Loucy (cell line): Measurements from ENCODE around the gene EXOC2.

Experiments used
- H2AFZ ChIP-seq: fragments of 200-600 bp; sonication (generic); 2 replicates; pipeline ENCODE4 v1.6.0; 2016; ENCODE audit warnings: antibody characterized with exemption, mild to moderate bottlenecking, low read length, moderate library complexity
- H3F3A ChIP-seq: fragments of 200-600 bp; 2 replicates; pipeline ENCODE4 v1.6.0; 2016; ENCODE audit warnings: antibody characterized with exemption, low read depth, mild to moderate bottlenecking
- H3K27me3 ChIP-seq: fragments of 200-600 bp; sonication (generic); 2 replicates; pipeline ENCODE4 v1.6.1; 2014; ENCODE audit warnings: low read length, mild to moderate bottlenecking; ENCODE audit not compliant: insufficient read depth, poor library complexity, severe bottlenecking
- H3K36me3 ChIP-seq: fragments of 200-600 bp; sonication (generic); 2 replicates; pipeline ENCODE4 v1.6.1; 2016; ENCODE audit warnings: low read length; ENCODE audit not compliant: insufficient read depth
- H3K4me1 ChIP-seq: fragments of 200-600 bp; sonication (generic); 2 replicates; pipeline ENCODE4 v1.5.1; 2014; ENCODE audit warnings: low read length, mild to moderate bottlenecking; ENCODE audit not compliant: insufficient read depth, poor library complexity, severe bottlenecking
- H3K4me2 ChIP-seq: fragments of 200-600 bp; sonication (generic); 2 replicates; pipeline ENCODE4 v1.6.0; 2014; ENCODE audit warnings: antibody characterized with exemption, low read length, low read depth, mild to moderate bottlenecking; ENCODE audit not compliant: poor library complexity, severe bottlenecking
- H3K4me3 ChIP-seq: fragments of 200-600 bp; sonication (generic); 2 replicates; pipeline ENCODE4 v1.5.1; 2014; ENCODE audit warnings: low read length, mild to moderate bottlenecking, mixed read lengths; ENCODE audit not compliant: poor library complexity, severe bottlenecking
- H3K79me2 ChIP-seq: fragments of 200-600 bp; sonication (generic); 2 replicates; pipeline ENCODE4 v1.6.1; 2014; ENCODE audit warnings: low read length; ENCODE audit not compliant: insufficient read depth
- H3K9ac ChIP-seq: fragments of 200-600 bp; sonication (generic); 2 replicates; pipeline ENCODE4 v1.6.0; 2014; ENCODE audit warnings: mild to moderate bottlenecking, low read depth, low read length, moderate library complexity; ENCODE audit not compliant: poor library complexity, severe bottlenecking
- H3K9me2 ChIP-seq: fragments of 200-600 bp; sonication (generic); replicated peaks from 2 replicates; pipeline ENCODE4 v1.6.1; 2016; ENCODE audit warnings: low read depth, low read length, mixed read lengths
- H3K9me3 ChIP-seq: fragments of 200-600 bp; sonication (generic); 2 replicates; pipeline ENCODE4 v1.6.1; 2014; ENCODE audit warnings: mild to moderate bottlenecking, antibody characterized with exemption, low read length, low read depth; ENCODE audit not compliant: insufficient read depth
- H4K20me1 ChIP-seq: fragments of 200-600 bp; sonication (generic); 2 replicates; pipeline ENCODE4 v1.6.0; 2014; ENCODE audit warnings: antibody characterized with exemption, low read length, mild to moderate bottlenecking; ENCODE audit not compliant: insufficient read depth, poor library complexity, severe bottlenecking
- CTCF ChIP-seq: fragments of 200-600 bp; sonication (generic); conservative IDR thresholded peaks from 2 replicates; pipeline ENCODE4 v1.5.1; 2014; ENCODE audit warnings: mild to moderate bottlenecking, antibody characterized with exemption, low read length
- EZH2phosphoT487 ChIP-seq: fragments of 200-600 bp; IDR thresholded peaks from 2 replicates; pipeline ENCODE4 v1.6.1; 2018; ENCODE audit warnings: antibody characterized with exemption, mild to moderate bottlenecking, moderate library complexity, borderline replicate concordance

EXOC2 gene

GRCh38 chr6:678520-678919 lies 14.4 kb downstream of the EXOC2 start:
- Histone ChIP-seq H3K9me3 (no peaks in the 10 kb centered on the region), H3K4me2 (no peak overlapping the region), H3K79me2 (peaks cover 67% of the 10 kb centered on the region)

GRCh38 chr6:677919-678318 lies 15.0 kb downstream of the EXOC2 start:
- no peaks in the 10 kb centered on the region for H3K27me3 ChIP-seq
- H3K9me3 ChIP-seq: no peaks in the 10 kb centered on the region
- no peak overlapping the region for H3K4me2 ChIP-seq
- H3K4me3 ChIP-seq: no peak overlapping the region
- no peak overlapping the region for H3K9ac ChIP-seq
- TF ChIP-seq EZH2phosphoT487 (no peak), CTCF (no peak)
- H3K9me2 ChIP-seq: no peaks in the 10 kb centered on the region
- H3K36me3 ChIP-seq: no peaks in the 10 kb centered on the region
- H3K4me1 ChIP-seq: peaks cover 27% of the 10 kb centered on the region
- no peaks in the 10 kb centered on the region for H3F3A ChIP-seq
- H4K20me1 ChIP-seq: peaks cover 10% of the 10 kb centered on the region
- H3K79me2 ChIP-seq: peaks cover 61% of the 10 kb centered on the region
- no peak overlapping the region for H2AFZ ChIP-seq

More at GRCh38 chr6:678520-678919, 14.4 kb downstream of the EXOC2 start:
- Histone ChIP-seq H3K36me3 (no peaks in the 10 kb centered on the region), H3K9ac (no peak overlapping the region), H3K27me3 (no peaks in the 10 kb centered on the region), H2AFZ (no peak overlapping the region), H3K4me1 (peaks cover 30% of the 10 kb centered on the region), H3K4me3 (no peak overlapping the region), H3F3A (no peaks in the 10 kb centered on the region), H4K20me1 (peaks cover 13% of the 10 kb centered on the region), H3K9me2 (no peaks in the 10 kb centered on the region)
- no peak for TF ChIP-seq CTCF
- TF ChIP-seq EZH2phosphoT487: no peak

GRCh38 chr6:674956-675355 lies 18.0 kb downstream of the EXOC2 start:
- no peak overlapping the region for H3K4me2 ChIP-seq
- peaks cover 45% of the 10 kb centered on the region; the same call in 1 of the 2 replicates for H3K79me2 ChIP-seq
- no peak overlapping the region for H2AFZ ChIP-seq
- H3K4me3 ChIP-seq: no peak overlapping the region
- peaks cover under 1% of the 10 kb centered on the region for H3K4me1 ChIP-seq
- no peaks in the 10 kb centered on the region for H3K9me2 ChIP-seq
- H3K9me3 ChIP-seq: peaks cover 8% of the 10 kb centered on the region; the same call in 1 of the 2 replicates
- H3K9ac ChIP-seq: no peak overlapping the region
- no peaks in the 10 kb centered on the region for H3K27me3 ChIP-seq
- TF ChIP-seq CTCF (no peak), EZH2phosphoT487 (no peak)
- peaks cover 3% of the 10 kb centered on the region for H4K20me1 ChIP-seq
- H3F3A ChIP-seq: no peaks in the 10 kb centered on the region
- H3K36me3 ChIP-seq: no peaks in the 10 kb centered on the region
